ENCODE data around the gene DHX58.
A peak's percentile ranks its signal among the peaks of the same experiment; 100 is the strongest.

DHX58 gene

DNA sequence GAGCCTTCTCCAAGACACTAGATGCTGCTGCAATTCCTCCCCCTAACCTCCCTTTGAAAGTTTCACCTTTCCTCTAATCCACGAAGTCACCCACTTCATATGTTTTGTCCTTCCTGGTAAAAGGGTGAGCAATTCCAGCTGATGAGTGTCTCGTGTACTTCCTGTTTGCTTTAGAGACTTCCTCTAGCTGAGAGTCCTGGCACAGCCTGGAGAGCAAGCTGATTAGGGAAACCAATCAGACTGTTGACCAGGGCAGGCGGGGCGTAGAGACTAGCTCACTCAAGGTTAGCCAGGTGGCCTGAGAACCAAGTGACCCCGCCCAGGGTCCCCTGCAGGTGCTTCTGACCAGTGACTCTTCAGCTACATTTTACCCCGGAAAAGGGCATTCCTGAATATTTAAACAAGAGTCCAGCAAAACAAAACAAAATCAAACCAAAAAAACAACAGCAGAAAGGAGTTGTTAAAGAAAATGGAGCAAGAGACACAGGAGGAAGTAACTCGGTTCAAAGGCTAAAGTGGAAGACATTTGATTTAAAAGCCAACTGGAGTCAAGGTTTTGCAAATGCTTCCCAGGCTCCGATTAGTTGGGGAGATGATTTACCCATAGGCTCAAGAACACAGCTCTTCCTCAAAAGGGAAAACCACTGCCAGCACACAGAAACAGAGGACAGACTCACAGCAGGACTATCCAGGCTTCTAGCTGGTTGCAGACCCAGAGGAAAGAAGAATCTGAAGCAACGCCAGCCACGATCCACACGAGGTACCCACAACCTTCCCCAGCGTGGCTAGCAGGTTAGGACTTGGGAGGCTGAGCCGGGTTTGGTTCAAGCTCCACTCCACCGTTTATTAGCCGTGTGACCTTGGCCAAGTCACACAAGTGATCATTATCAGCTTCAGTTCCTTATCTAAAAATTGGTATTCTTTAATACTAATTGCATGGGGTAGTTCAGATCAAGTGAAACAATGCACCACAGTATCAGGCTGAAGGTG is 23.4 kb upstream of the DHX58 start:
- DNase-seq, result no peak
- no peaks in the 10 kb centered on the region for H3K9me3 Mint-ChIP-seq
- H3K27me3 Mint-ChIP-seq, result no peaks in the 10 kb centered on the region
- peak overlapping the region; percentile 83 for H3K27ac Mint-ChIP-seq
- H3K4me3 Mint-ChIP-seq, result no peak overlapping the region
- H3K36me3 Mint-ChIP-seq (ENCODE audit: low read depth), result peaks cover 77% of the 10 kb centered on the region
- H3K4me1 Mint-ChIP-seq (ENCODE audit: low read depth), result peaks cover 77% of the 10 kb centered on the region

GRCh38 chr17:42135151-42135550 is 22.6 kb upstream of the DHX58 start:
- no peak overlapping the region for H3K4me3 Mint-ChIP-seq
- no peaks in the 10 kb centered on the region for H3K27me3 Mint-ChIP-seq
- DNase-seq, result no peak
- H3K36me3 Mint-ChIP-seq (ENCODE audit: low read depth), result peaks cover 81% of the 10 kb centered on the region
- peaks cover 77% of the 10 kb centered on the region for H3K4me1 Mint-ChIP-seq (ENCODE audit: low read depth)
- H3K9me3 Mint-ChIP-seq, result no peaks in the 10 kb centered on the region
- peak overlapping the region; percentile 83 for H3K27ac Mint-ChIP-seq

DNA sequence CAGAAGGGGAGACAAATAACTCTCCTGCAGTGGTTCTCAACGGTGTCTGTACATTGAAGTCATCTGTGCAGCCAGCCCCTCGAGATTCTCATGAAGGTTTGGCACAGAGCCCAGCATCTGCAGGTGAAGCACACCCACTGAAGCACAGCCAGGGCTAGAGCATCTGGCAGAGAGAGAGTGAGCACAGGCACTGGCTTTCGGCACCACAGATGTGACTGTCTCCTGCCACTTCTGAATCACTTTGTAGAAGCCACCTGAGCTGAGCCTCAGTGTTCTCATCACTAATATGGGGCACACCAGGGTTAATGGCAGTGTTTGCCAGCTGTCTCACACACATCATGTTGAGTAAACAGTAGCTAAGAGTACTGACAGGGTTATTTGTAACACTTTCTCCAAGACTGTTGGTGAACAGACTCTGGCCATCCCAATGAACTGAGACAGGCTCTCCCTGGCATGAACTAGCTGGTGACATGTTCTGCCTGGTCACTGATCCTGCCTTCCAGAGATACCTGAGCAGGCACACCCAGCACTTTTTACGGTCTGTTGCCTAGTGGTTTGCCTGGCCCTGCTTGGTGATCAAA is 21.0 kb upstream of the DHX58 start:
- H3K4me3 Mint-ChIP-seq, result no peak overlapping the region
- no peak for DNase-seq
- H3K27ac Mint-ChIP-seq, result peak overlapping the region; percentile 88
- no peaks in the 10 kb centered on the region for H3K27me3 Mint-ChIP-seq
- H3K9me3 Mint-ChIP-seq, result no peaks in the 10 kb centered on the region
- H3K4me1 Mint-ChIP-seq (ENCODE audit: low read depth), result peaks cover 66% of the 10 kb centered on the region
- peaks cover 90% of the 10 kb centered on the region for H3K36me3 Mint-ChIP-seq (ENCODE audit: low read depth)

- no peak for DNase-seq
- no peak overlapping the region for H3K4me3 Mint-ChIP-seq
- H3K9me3 Mint-ChIP-seq, result no peaks in the 10 kb centered on the region
- peaks cover 92% of the 10 kb centered on the region for H3K36me3 Mint-ChIP-seq (ENCODE audit: low read depth)
- peaks cover 65% of the 10 kb centered on the region for H3K4me1 Mint-ChIP-seq (ENCODE audit: low read depth)
- H3K27ac Mint-ChIP-seq, result peak overlapping the region; percentile 88
- H3K27me3 Mint-ChIP-seq, result no peaks in the 10 kb centered on the region
Observed at GRCh38 chr17:42132941-42133340, 20.4 kb upstream of the DHX58 start.

DNA sequence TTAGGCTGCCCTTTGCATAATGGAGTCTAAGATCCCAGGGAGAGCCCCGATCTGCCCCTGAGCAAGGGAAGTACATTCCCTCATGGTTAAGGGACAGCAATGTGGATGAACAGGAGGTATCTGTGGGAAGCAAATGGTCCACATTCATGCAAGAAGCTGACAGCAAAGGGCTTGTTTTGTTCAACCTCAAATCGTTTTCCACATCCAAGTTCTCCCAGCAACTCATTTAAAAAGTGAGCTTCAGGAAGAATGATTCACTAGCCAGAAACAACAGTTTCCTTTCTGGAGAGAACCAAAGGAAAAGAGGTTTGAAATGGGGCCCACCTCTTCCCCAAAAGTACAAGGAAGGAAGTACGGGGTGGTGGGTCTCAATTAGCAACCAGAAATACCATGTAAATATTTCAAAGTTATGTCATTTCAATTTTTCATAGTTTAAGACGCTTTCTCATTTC is 19.5 kb upstream of the DHX58 start:
- Mint-ChIP-seq H3K4me1 (ENCODE audit: low read depth) (peaks cover 64% of the 10 kb centered on the region), H3K9me3 (no peaks in the 10 kb centered on the region), H3K27me3 (no peaks in the 10 kb centered on the region), H3K36me3 (ENCODE audit: low read depth) (peaks cover 93% of the 10 kb centered on the region), H3K4me3 (no peak overlapping the region), H3K27ac (peak overlapping the region; percentile 88)
- DNase-seq, result no peak

- Mint-ChIP-seq H3K4me1 (ENCODE audit: low read depth) (peaks cover 58% of the 10 kb centered on the region), H3K36me3 (ENCODE audit: low read depth) (peaks cover 92% of the 10 kb centered on the region), H3K4me3 (no peak overlapping the region), H3K27me3 (no peaks in the 10 kb centered on the region), H3K9me3 (no peaks in the 10 kb centered on the region), H3K27ac (peak overlapping the region; percentile 82)
- DNase-seq, result no peak
Observed at GRCh38 chr17:42131232-42131631, 18.7 kb upstream of the DHX58 start.

DNA sequence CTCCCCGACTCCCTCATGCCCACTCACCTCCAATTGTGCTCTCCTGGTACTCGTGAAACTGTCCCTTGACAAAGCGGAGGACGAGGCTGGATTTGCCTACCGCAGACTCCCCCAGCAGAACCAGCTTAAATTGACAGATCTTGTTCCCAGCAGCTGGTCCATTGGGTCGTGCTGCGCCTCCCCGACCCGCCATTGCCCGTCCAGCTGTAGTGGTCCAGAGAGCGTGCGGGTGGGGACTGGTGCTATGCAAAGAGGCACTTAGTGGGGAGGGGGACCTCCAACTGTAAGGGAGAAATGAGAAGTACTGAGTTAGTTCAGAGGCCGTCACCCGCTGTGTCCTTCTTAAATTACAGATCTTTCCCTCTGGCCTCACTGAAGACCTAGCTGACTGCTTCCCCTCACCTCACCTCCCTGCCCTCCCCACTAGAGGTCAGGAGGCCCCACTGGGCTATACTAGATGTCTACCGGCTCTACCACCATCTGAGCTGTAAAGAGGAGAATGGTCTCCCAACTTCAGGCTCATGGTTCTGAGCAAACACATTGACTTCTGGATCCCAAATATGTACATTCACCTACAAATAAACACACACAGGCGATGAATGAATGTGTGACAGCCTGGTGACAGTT is 17.9 kb upstream of the DHX58 start:
- peaks cover 50% of the 10 kb centered on the region for H3K4me1 Mint-ChIP-seq (ENCODE audit: low read depth)
- no peaks in the 10 kb centered on the region for H3K27me3 Mint-ChIP-seq
- DNase-seq, result no peak
- peak overlapping the region; percentile 82 for H3K27ac Mint-ChIP-seq
- no peaks in the 10 kb centered on the region for H3K9me3 Mint-ChIP-seq
- peaks cover 92% of the 10 kb centered on the region for H3K36me3 Mint-ChIP-seq (ENCODE audit: low read depth)
- H3K4me3 Mint-ChIP-seq, result no peak overlapping the region

DNA sequence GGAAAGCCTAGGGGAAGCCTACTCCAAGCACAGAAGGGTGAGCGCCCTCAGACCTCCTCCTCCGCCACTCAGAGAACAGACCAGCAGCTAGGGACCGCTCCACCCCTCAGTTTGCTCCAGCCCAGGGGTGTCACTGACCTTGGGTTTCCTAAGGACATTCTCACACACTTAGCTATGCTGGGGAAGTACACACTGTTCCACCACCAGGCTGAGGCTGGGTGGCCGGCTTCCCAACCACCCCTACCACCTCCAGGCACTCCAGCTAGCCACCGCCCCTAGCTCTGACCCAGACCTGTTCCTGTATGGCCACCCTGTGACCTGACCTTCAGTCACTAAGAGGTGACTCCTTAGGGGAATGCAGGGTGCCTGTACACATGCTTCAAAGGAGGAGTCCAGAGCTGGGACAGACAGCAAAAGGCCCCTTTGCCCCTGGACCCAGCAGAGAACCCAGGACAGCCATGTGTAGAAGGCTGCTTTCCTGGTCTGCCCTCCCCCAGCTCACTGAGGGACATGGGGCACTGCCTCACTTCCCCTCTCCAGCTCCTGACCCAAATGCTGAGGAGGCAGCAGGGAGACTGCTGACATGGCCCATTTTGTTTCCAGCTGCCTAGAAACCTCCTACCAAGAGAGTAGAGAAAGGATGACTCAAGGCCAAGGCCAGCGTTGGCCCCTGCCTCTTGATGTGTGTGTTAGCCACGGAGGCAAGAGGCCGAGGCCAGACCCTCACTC is 16.8 kb upstream of the DHX58 start:
- H3K9me3 Mint-ChIP-seq, result no peaks in the 10 kb centered on the region
- H3K27me3 Mint-ChIP-seq, result no peaks in the 10 kb centered on the region
- no peak for DNase-seq
- peaks cover 91% of the 10 kb centered on the region for H3K36me3 Mint-ChIP-seq (ENCODE audit: low read depth)
- H3K27ac Mint-ChIP-seq, result peak overlapping the region; percentile 85
- peaks cover 41% of the 10 kb centered on the region for H3K4me1 Mint-ChIP-seq (ENCODE audit: low read depth)
- no peak overlapping the region for H3K4me3 Mint-ChIP-seq

GRCh38 chr17:42127414-42127813 is 14.9 kb upstream of the DHX58 start:
- Mint-ChIP-seq H3K27me3 (no peaks in the 10 kb centered on the region), H3K9me3 (no peaks in the 10 kb centered on the region), H3K36me3 (ENCODE audit: low read depth) (peaks cover 84% of the 10 kb centered on the region), H3K4me1 (ENCODE audit: low read depth) (peaks cover 23% of the 10 kb centered on the region), H3K27ac (peak overlapping the region; percentile 42), H3K4me3 (no peak overlapping the region)
- DNase-seq, result no peak

GRCh38 chr17:42126836-42127235 is 14.3 kb upstream of the DHX58 start:
- no peak overlapping the region for H3K4me3 Mint-ChIP-seq
- H3K4me1 Mint-ChIP-seq (ENCODE audit: low read depth), result peaks cover 17% of the 10 kb centered on the region
- peak overlapping the region; percentile 7 for H3K27ac Mint-ChIP-seq
- H3K9me3 Mint-ChIP-seq, result no peaks in the 10 kb centered on the region
- H3K27me3 Mint-ChIP-seq, result no peaks in the 10 kb centered on the region
- peaks cover 85% of the 10 kb centered on the region for H3K36me3 Mint-ChIP-seq (ENCODE audit: low read depth)
- DNase-seq, result no peak

GRCh38 chr17:42125565-42125964 is 13.1 kb upstream of the DHX58 start:
- Mint-ChIP-seq H3K27ac (no peak overlapping the region), H3K9me3 (no peaks in the 10 kb centered on the region), H3K27me3 (no peaks in the 10 kb centered on the region), H3K4me1 (ENCODE audit: low read depth) (peaks cover 12% of the 10 kb centered on the region), H3K4me3 (no peak overlapping the region), H3K36me3 (ENCODE audit: low read depth) (peaks cover 78% of the 10 kb centered on the region)
- DNase-seq, result no peak

GRCh38 chr17:42124256-42124655 is 11.7 kb upstream of the DHX58 start:
- Mint-ChIP-seq H3K27me3 (no peaks in the 10 kb centered on the region), H3K36me3 (ENCODE audit: low read depth) (peaks cover 77% of the 10 kb centered on the region), H3K9me3 (no peaks in the 10 kb centered on the region), H3K4me1 (ENCODE audit: low read depth) (peaks cover 23% of the 10 kb centered on the region), H3K27ac (no peak overlapping the region), H3K4me3 (no peak overlapping the region)
- no peak for DNase-seq

GRCh38 chr17:42122371-42123303 is 10.1 kb upstream of the DHX58 start, which contains the start of gene HSPB9:
Gene HSPB9 (plus strand): TSS chr17:42122804. CDS start chr17:42122851, 47 bp downstream.
- DNase-seq, result no peak
- H3K27me3 Mint-ChIP-seq, result no peaks in the 10 kb centered on the region
- H3K9me3 Mint-ChIP-seq, result no peaks in the 10 kb centered on the region
- peak within 1 kb of the TSS; percentile 89 for H3K27ac Mint-ChIP-seq
- H3K4me3 Mint-ChIP-seq, result peak within 1 kb of the TSS; percentile 77
- H3K36me3 Mint-ChIP-seq (ENCODE audit: low read depth), result peaks cover 77% of the 10 kb centered on the region
- peaks cover 27% of the 10 kb centered on the region for H3K4me1 Mint-ChIP-seq (ENCODE audit: low read depth)

Data from activated T-cell treated with anti-CD3 and anti-CD28 coated beads, Interleukin-2, amount 50 U/mL, for 24 hours (primary cell).